Measurements from ENCODE around the gene KLHL13.

DNA sequence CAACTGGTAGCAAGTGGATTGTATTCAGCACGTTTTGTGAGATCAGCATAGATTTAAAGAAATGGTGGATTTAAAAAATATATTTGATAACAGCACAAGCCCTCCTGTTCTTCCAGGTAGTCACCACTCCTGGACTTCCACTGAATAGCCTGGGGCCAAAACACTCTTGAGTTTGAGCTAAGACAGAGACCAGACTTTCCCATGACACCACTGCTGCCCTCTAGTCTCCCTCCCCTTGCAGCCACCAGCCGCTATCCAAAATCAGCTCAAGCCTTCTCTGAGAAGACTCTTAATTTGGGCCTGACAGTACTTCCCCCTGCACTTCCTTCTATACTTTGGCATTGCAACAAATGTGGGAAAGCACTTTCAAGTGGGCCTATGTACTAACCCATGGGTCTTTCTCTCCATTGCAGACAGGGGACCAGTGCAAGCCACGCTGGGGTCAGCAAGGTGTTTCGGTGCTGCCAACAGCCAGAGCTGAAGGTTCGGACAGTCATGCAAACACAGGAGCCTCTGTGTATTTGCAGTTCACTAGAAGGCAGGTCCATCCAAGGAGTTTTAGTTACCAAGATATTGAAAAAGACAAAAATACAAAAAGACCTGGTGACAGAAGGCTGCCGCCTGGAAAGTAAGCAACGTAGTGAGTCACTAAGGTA is 40.5 kb upstream of the KLHL13 start:
- no peak for TF ChIP-seq POLR2A (IDR thresholded peaks at IDR 0.05; ENCODE audit: low read length)
- TF ChIP-seq GATA1 (IDR thresholded peaks at IDR 0.05; ENCODE audit: low read depth, low read length), result no peak

All from erythroblast (primary cell).